NT2/D1 (cell line): ENCODE results near the gene RAP1A.

ENCODE experiments used
- SUZ12 ChIP-seq: IDR thresholded peaks from 2 replicates; pipeline ENCODE4 v1.6.1; 2011; ENCODE audit not compliant: insufficient read length, insufficient read depth; ENCODE audit errors: extremely low read depth
- ZNF274 ChIP-seq: IDR thresholded peaks from 2 replicates; pipeline ENCODE4 v1.6.1; 2011; ENCODE audit warnings: mild to moderate bottlenecking, low read depth, low read length

GRCh38 chr1:111638320-111638719 lies 18.7 kb downstream of the RAP1A start:
- no peak for TF ChIP-seq SUZ12
- TF ChIP-seq ZNF274 = no peak
